OCI-M2 (cell line): Measurements from ENCODE around the gene ADM.

Experiments
- DNase-seq: peaks from one replicate; lab custom pipeline; 2025; ENCODE audit not compliant: unreplicated experiment; lab: John Stamatoyannopoulos, UW

ADM gene

GRCh38 chr11:10289765-10290380 is 15.0 kb upstream of the ADM start:
- no peak for DNase-seq

- DNase-seq, result no peak
Measured at GRCh38 chr11:10291801-10292638, 12.9 kb upstream of the ADM start.

GRCh38 chr11:10293423-10294289 is 11.2 kb upstream of the ADM start, which contains the start of gene SBF2:
SBF2 (minus strand) TSS chr11:10294219; CDS start chr11:10294069, 150 bp downstream.
- no peak for DNase-seq

- DNase-seq, result no peak
Measured at GRCh38 chr11:10294290-10294953, 10.5 kb upstream of the ADM start.

GRCh38 chr11:10295064-10295901 is 9.6 kb upstream of the ADM start:
- no peak for DNase-seq

GRCh38 chr11:10298342-10298741 is 6.5 kb upstream of the ADM start:
- no peak for DNase-seq

GRCh38 chr11:10301656-10302358 is 3.1 kb upstream of the ADM start:
- no peak for DNase-seq

- no peak for DNase-seq
Measured at GRCh38 chr11:10302359-10302743, 2.5 kb upstream of the ADM start.

GRCh38 chr11:10302744-10303557 is 1.9 kb upstream of the ADM start:
- no peak for DNase-seq

- no peak for DNase-seq
Measured at GRCh38 chr11:10303558-10304363, 1.1 kb upstream of the ADM start.

- no peak for DNase-seq
Measured at GRCh38 chr11:10305262-10305963, 540 bp downstream of the ADM start.

- no peak for DNase-seq
Measured at GRCh38 chr11:10305964-10306918, 1.4 kb downstream of the ADM start.

- no peak for DNase-seq
Measured at GRCh38 chr11:10307022-10307399, 2.1 kb downstream of the ADM start.

GRCh38 chr11:10307400-10308200 is 2.7 kb downstream of the ADM start:
- no peak for DNase-seq

GRCh38 chr11:10308201-10308954 is 3.5 kb downstream of the ADM start:
- no peak for DNase-seq
